ENCODE results near the gene RASA2. TPM values are rescaled to one million over a fixed set of nuclear protein-coding genes. Genes with fewer than 3 reads are reported as not detected.

Gene RASA2
- total and polyA plus RNA-seq, 5 donors from 2014 or later: 46.5 to 93.5 (median 57.1) TPM

Other genes starting within 250 kb of the RASA2 start
- 75.7 TPM for gene ZBTB38, start 118.5 kb upstream of the RASA2 start, total RNA-seq
- 100 to 1,000 TPM in 2 of 4 donors, 10 to 100 TPM in 2; 65.0 to 148 (median 116) TPM for gene ZBTB38, start 118.5 kb upstream of the RASA2 start, polyA plus RNA-seq

Measured in CD4-positive, CD25-positive, alpha-beta regulatory T cell (primary cell).